Suppressor macrophage treated with lipopolysaccharide for 1 hour (primary cell): ENCODE measurements around the gene MYL6.
A peak's percentile ranks its signal among the peaks of the same experiment; 100 is the strongest.

Source experiments
- DNase-seq, 3 donors: peaks; one replicate each; pipeline ENCODE4 v3.0.0-alpha.2; 2020 to 2022

MYL6 gene

GRCh38 chr12:56157201-56158028 is 744 bp upstream of the MYL6 start:
- peak; percentile 64 to 69 (median 66) for DNase-seq

- peak; percentile 58 to 64 (median 62) for DNase-seq
Measured at GRCh38 chr12:56158926-56159461, 835 bp downstream of the MYL6 start.

- no peak for DNase-seq
Measured at GRCh38 chr12:56159482-56160192, 1.5 kb downstream of the MYL6 start.

GRCh38 chr12:56160193-56160763 is 2.1 kb downstream of the MYL6 start:
- peak; percentile 48 to 57 (median 54) for DNase-seq

GRCh38 chr12:56160894-56161689 is 2.9 kb downstream of the MYL6 start:
- no peak for DNase-seq

- no peak for DNase-seq
Measured at GRCh38 chr12:56161690-56162351, 3.7 kb downstream of the MYL6 start.

GRCh38 chr12:56162468-56163290 is 4.5 kb downstream of the MYL6 start:
- peak in 1 of 3 donors; percentile 15 for DNase-seq

- no peak for DNase-seq
Measured at GRCh38 chr12:56163533-56164344, 5.6 kb downstream of the MYL6 start.

GRCh38 chr12:56164345-56164729 is 6.2 kb downstream of the MYL6 start:
- no peak for DNase-seq

- no peak for DNase-seq
Measured at GRCh38 chr12:56165369-56165768, 7.2 kb downstream of the MYL6 start.

- no peak for DNase-seq
Measured at GRCh38 chr12:56169229-56169759, 11.1 kb downstream of the MYL6 start.

- no peak for DNase-seq
Measured at GRCh38 chr12:56172839-56173238, 14.7 kb downstream of the MYL6 start.

GRCh38 chr12:56178347-56178746 is 20.2 kb downstream of the MYL6 start:
- no peak for DNase-seq

GRCh38 chr12:56186957-56187356 is 28.8 kb downstream of the MYL6 start:
- no peak for DNase-seq

- peak in 1 of 3 donors; percentile 12 for DNase-seq
Measured at GRCh38 chr12:56188131-56188777, 30.1 kb downstream of the MYL6 start.

GRCh38 chr12:56188778-56189098 is 30.6 kb downstream of the MYL6 start:
- DNase-seq: peak in 1 of 3 donors; percentile 32

GRCh38 chr12:56189099-56189917 is 31.1 kb downstream of the MYL6 start, which contains the start of gene SMARCC2:
SMARCC2 (minus strand) TSS chr12:56189483; CDS start chr12:56189461, 22 bp downstream.
- DNase-seq: peak; percentile 94 to 98 (median 96)

GRCh38 chr12:56189918-56190694 is 31.9 kb downstream of the MYL6 start:
- DNase-seq: peak; percentile 78 to 81 (median 79)
